Astrocyte (in vitro differentiated cells and primary cell): ENCODE measurements around the gene TMBIM1. TPM values are rescaled to one million over a fixed set of nuclear protein-coding genes. Genes with fewer than 3 reads are reported as not detected.

Experiments
- DNase-seq: peaks from one replicate; pipeline ENCODE4 v3.0.0-alpha.2; 2010; ENCODE audit warnings: low read depth
- FAIRE-seq: peaks from 2 replicates; lab custom pipeline; 2011; peaks lifted over from hg19 to GRCh38; lab: Jason Lieb, UNC
- H2AFZ ChIP-seq: 2 replicates; pipeline ENCODE4 v1.6.0; 2012; ENCODE audit warnings: low read depth, low read length, inconsistent platforms
- H3K27ac ChIP-seq: 2 replicates; pipeline ENCODE4 v1.5.1; 2011; ENCODE audit warnings: low read depth, low read length, inconsistent platforms
- H3K27me3 ChIP-seq: 2 replicates; pipeline ENCODE4 v1.6.0; 2011; ENCODE audit warnings: low read length, inconsistent platforms; ENCODE audit not compliant: insufficient read depth
- H3K36me3 ChIP-seq: 2 replicates; pipeline ENCODE4 v1.5.1; 2011; ENCODE audit warnings: low read length, inconsistent platforms; ENCODE audit not compliant: insufficient read depth
- H3K4me1 ChIP-seq: 2 replicates; pipeline ENCODE4 v1.5.1; 2011; ENCODE audit warnings: low read length, inconsistent platforms; ENCODE audit not compliant: insufficient read depth
- H3K4me2 ChIP-seq: 2 replicates; pipeline ENCODE4 v1.6.0; 2012; ENCODE audit warnings: low read length, inconsistent platforms
- H3K4me3 ChIP-seq: 2 replicates; pipeline ENCODE4 v1.5.1; 2011; ENCODE audit warnings: low read depth, mild to moderate bottlenecking, low read length, inconsistent platforms; ENCODE audit not compliant: insufficient read depth
- H3K79me2 ChIP-seq: 2 replicates; pipeline ENCODE4 v1.6.0; 2012; ENCODE audit warnings: mild to moderate bottlenecking, low read length, inconsistent platforms; ENCODE audit not compliant: insufficient read depth
- H3K9ac ChIP-seq: 2 replicates; pipeline ENCODE4 v1.6.0; 2012; ENCODE audit warnings: mild to moderate bottlenecking, low read length, inconsistent platforms
- H3K9me3 ChIP-seq: 2 replicates; pipeline ENCODE4 v1.5.1; 2012; ENCODE audit warnings: low read depth, mild to moderate bottlenecking, low read length, inconsistent platforms; ENCODE audit not compliant: insufficient read depth
- H4K20me1 ChIP-seq: 2 replicates; pipeline ENCODE4 v1.6.0; 2012; ENCODE audit warnings: low read length, inconsistent platforms; ENCODE audit not compliant: insufficient read depth
- H3K27ac Mint-ChIP-seq: one replicate; pipeline ENCODE4 v1.8.0; 2021; ENCODE audit warnings: mild to moderate bottlenecking, mixed read lengths; ENCODE audit not compliant: unreplicated experiment
- H3K27me3 Mint-ChIP-seq: one replicate; pipeline ENCODE4 v1.8.0; 2021; ENCODE audit warnings: low read depth, mixed read lengths; ENCODE audit not compliant: unreplicated experiment
- H3K36me3 Mint-ChIP-seq: one replicate; pipeline ENCODE4 v1.8.0; 2021; ENCODE audit warnings: low read depth, mixed read lengths; ENCODE audit not compliant: unreplicated experiment
- H3K4me1 Mint-ChIP-seq: one replicate; pipeline ENCODE4 v1.8.0; 2021; ENCODE audit warnings: low read depth, mixed read lengths; ENCODE audit not compliant: unreplicated experiment
- H3K4me3 Mint-ChIP-seq: one replicate; pipeline ENCODE4 v1.8.0; 2021; ENCODE audit warnings: mild to moderate bottlenecking, moderate library complexity, mixed read lengths; ENCODE audit not compliant: unreplicated experiment
- H3K9me3 Mint-ChIP-seq: one replicate; pipeline ENCODE4 v1.8.0; 2021; ENCODE audit warnings: mild to moderate bottlenecking, mixed read lengths; ENCODE audit not compliant: unreplicated experiment
- EZH2 ChIP-seq: IDR thresholded peaks from 2 replicates; pipeline ENCODE4 v1.6.1; 2012; ENCODE audit warnings: mild to moderate bottlenecking, low read length, inconsistent platforms; ENCODE audit not compliant: insufficient read depth
- total RNA-seq: library from RNA; stranded (reverse); gene quantifications from 2 replicates; pipeline ENCODE4 v1.2.1, GENCODE V29; 2021
- TF ChIP-seq, protein P1 (sequence below): IDR thresholded peaks from 2 replicates; pipeline ENCODE4 v1.5.1; 2011; ENCODE audit warnings: low read depth, mild to moderate bottlenecking, inconsistent platforms, low read length, moderate library complexity; ENCODE audit not compliant: insufficient read depth

Gene TMBIM1
- total RNA-seq, 1 donor from 2014 or later: 37.2 TPM

DNA sequence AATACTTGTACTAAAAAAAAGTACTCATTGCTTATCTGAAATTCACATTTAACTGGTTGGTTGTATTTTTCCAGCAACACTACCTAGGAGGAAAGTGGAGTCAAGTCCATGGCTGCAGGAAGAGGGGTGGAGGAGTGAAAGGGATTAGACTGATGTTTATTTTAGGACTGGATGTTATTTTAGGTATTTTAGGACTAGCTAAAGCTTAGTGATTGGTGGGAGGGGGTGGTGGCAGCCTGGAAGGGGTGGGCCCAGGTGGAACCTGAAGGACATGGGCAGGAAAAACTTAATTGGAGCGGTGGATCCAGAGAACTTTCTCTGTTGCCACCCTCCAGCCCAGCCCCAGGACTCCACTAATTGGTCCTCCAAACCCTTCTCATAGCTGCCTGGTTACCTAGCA is 3.9 kb upstream of the TMBIM1 start:
- H3K36me3 Mint-ChIP-seq: no peaks in the 10 kb centered on the region
- H3K4me1 ChIP-seq: peaks cover 15% of the 10 kb centered on the region
- no peak overlapping the region for H3K4me3 Mint-ChIP-seq
- H3K4me1 Mint-ChIP-seq: peaks cover 3% of the 10 kb centered on the region
- no peak overlapping the region for H3K9ac ChIP-seq
- no peak overlapping the region for H3K4me3 ChIP-seq
- H3K9me3 ChIP-seq: no peaks in the 10 kb centered on the region
- no peak overlapping the region for H2AFZ ChIP-seq
- H3K27me3 ChIP-seq: no peaks in the 10 kb centered on the region
- no peak for TF ChIP-seq EZH2
- TF ChIP-seq, protein P1, sequence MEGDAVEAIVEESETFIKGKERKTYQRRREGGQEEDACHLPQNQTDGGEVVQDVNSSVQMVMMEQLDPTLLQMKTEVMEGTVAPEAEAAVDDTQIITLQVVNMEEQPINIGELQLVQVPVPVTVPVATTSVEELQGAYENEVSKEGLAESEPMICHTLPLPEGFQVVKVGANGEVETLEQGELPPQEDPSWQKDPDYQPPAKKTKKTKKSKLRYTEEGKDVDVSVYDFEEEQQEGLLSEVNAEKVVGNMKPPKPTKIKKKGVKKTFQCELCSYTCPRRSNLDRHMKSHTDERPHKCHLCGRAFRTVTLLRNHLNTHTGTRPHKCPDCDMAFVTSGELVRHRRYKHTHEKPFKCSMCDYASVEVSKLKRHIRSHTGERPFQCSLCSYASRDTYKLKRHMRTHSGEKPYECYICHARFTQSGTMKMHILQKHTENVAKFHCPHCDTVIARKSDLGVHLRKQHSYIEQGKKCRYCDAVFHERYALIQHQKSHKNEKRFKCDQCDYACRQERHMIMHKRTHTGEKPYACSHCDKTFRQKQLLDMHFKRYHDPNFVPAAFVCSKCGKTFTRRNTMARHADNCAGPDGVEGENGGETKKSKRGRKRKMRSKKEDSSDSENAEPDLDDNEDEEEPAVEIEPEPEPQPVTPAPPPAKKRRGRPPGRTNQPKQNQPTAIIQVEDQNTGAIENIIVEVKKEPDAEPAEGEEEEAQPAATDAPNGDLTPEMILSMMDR: no peak
- no peaks in the 10 kb centered on the region for H3K36me3 ChIP-seq
- FAIRE-seq (no peak), DNase-seq (no peak)
- H3K79me2 ChIP-seq: peaks cover 15% of the 10 kb centered on the region
- no peaks in the 10 kb centered on the region for H3K9me3 Mint-ChIP-seq
- no peak overlapping the region for H3K27ac Mint-ChIP-seq
- H3K4me2 ChIP-seq: no peak overlapping the region
- H3K27me3 Mint-ChIP-seq: no peaks in the 10 kb centered on the region
- no peaks in the 10 kb centered on the region for H4K20me1 ChIP-seq
- H3K27ac ChIP-seq: no peak overlapping the region

DNA sequence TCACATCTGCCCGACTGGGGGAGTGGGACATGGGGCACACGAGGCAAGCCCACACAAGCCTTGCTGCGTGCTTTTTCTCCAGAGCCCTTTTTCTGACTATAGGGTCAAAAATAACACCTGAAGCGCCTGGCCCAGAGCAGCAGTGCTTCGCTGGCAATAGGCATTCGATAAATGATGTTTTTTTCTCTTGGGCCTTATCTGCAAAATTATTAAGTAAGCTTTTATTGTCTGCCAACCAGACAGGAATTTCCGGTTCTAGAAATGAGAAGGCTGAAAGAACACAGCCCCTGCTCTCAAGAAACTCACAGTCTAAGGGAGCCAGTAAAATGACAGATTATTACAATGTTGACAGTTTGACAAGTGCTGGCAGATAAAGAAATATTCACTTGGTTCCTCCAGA is 2.7 kb upstream of the TMBIM1 start:
- TF ChIP-seq, protein P1: no peak
- no peak for TF ChIP-seq EZH2
- no peak overlapping the region for H2AFZ ChIP-seq
- DNase-seq (no peak), FAIRE-seq (no peak)
- H3K4me2 ChIP-seq: no peak overlapping the region
- H3K27me3 ChIP-seq: no peaks in the 10 kb centered on the region
- peaks cover 26% of the 10 kb centered on the region for H3K4me1 ChIP-seq
- H3K79me2 ChIP-seq: peaks cover 27% of the 10 kb centered on the region
- no peaks in the 10 kb centered on the region for H3K36me3 ChIP-seq
- no peak overlapping the region for H3K4me3 ChIP-seq
- Mint-ChIP-seq H3K27me3 (no peaks in the 10 kb centered on the region), H3K9me3 (no peaks in the 10 kb centered on the region), H3K27ac (no peak overlapping the region), H3K36me3 (peaks cover 2% of the 10 kb centered on the region), H3K4me1 (peaks cover 8% of the 10 kb centered on the region), H3K4me3 (no peak overlapping the region)
- no peak overlapping the region for H3K27ac ChIP-seq
- no peaks in the 10 kb centered on the region for H4K20me1 ChIP-seq
- no peak overlapping the region for H3K9ac ChIP-seq
- no peaks in the 10 kb centered on the region for H3K9me3 ChIP-seq

DNA sequence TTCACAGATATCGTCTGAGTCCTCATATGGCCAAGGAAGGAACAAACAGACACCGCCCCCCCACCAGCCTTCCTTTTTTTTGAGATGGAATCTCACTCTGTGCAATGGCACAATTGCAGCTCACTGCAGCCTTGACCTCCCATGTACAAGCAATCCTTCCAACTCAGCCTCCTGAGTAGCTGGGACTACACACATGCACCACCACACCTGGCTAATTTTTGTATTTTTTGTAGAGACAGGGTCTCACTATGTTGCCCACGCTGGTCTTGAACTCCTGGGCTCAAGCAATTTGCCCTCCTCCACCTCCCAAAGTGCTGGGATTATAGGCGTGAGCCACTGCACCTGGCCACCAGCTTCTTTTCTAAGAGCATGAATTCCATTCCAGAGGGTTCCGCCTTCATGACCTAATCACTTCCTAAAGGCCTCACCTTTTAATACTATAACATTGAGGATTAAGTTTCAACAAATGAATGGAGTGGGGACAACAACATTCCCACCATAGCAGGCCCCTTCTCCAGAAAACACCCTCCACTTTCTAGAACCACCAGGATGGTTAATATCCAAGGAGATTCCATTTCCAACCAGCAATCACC is 2.2 kb upstream of the TMBIM1 start:
- H3K9me3 ChIP-seq: no peaks in the 10 kb centered on the region
- H3K9me3 Mint-ChIP-seq: no peaks in the 10 kb centered on the region
- no peak overlapping the region for H3K27ac Mint-ChIP-seq
- H3K27ac ChIP-seq: no peak overlapping the region
- peaks cover 2% of the 10 kb centered on the region for H3K36me3 Mint-ChIP-seq
- no peaks in the 10 kb centered on the region for H3K27me3 ChIP-seq
- no peak overlapping the region for H3K4me3 Mint-ChIP-seq
- H4K20me1 ChIP-seq: peaks cover 4% of the 10 kb centered on the region
- peaks cover 31% of the 10 kb centered on the region for H3K4me1 ChIP-seq
- H3K9ac ChIP-seq: no peak overlapping the region
- H3K27me3 Mint-ChIP-seq: no peaks in the 10 kb centered on the region
- FAIRE-seq: no peak
- H2AFZ ChIP-seq: no peak overlapping the region
- H3K79me2 ChIP-seq: peaks cover 32% of the 10 kb centered on the region
- H3K4me1 Mint-ChIP-seq: peaks cover 12% of the 10 kb centered on the region
- no peak overlapping the region for H3K4me2 ChIP-seq
- H3K36me3 ChIP-seq: no peaks in the 10 kb centered on the region
- H3K4me3 ChIP-seq: no peak overlapping the region
- TF ChIP-seq, protein P1: no peak
- TF ChIP-seq EZH2: no peak
- no peak for DNase-seq
